PFSK-1 (cell line): ENCODE data around the gene BTBD3. TPM values are rescaled to one million over a fixed set of nuclear protein-coding genes. Genes with fewer than 3 reads are reported as not detected.

Source experiments
- FOXP2 ChIP-seq: optimal IDR thresholded peaks from 2 replicates; pipeline ENCODE3; 2011; ENCODE audit warnings: borderline replicate concordance, control low read depth, inconsistent platforms; ENCODE audit not compliant: insufficient read depth; ENCODE audit errors: extremely low read length, extremely low read depth
- POLR2AphosphoS5 ChIP-seq: IDR thresholded peaks from 2 replicates; pipeline ENCODE4 v1.6.1; 2012; ENCODE audit warnings: low read depth, mild to moderate bottlenecking, control low read depth, low read length, moderate library complexity
- REST ChIP-seq, 2 experiments: IDR thresholded peaks; 2 replicates each; pipeline versions ENCODE4 v1.6.1 to v1.8.0; 2011 to 2012; ENCODE audit warnings: low read depth in 2 of 2, low read length in 2 of 2, control low read depth in 1 of 2, inconsistent platforms in 1 of 2, mild to moderate bottlenecking in 1 of 2, moderate library complexity in 1 of 2; ENCODE audit not compliant: insufficient read depth in 1 of 2
- SIN3A ChIP-seq: IDR thresholded peaks from 2 replicates; pipeline ENCODE4 v1.6.1; 2012; ENCODE audit warnings: mild to moderate bottlenecking, low read length, moderate library complexity, borderline replicate concordance; ENCODE audit not compliant: insufficient read depth
- TAF1 ChIP-seq: IDR thresholded peaks from 2 replicates; pipeline ENCODE4 v1.6.1; 2012; ENCODE audit warnings: low read length, control low read depth, borderline replicate concordance; ENCODE audit not compliant: insufficient read depth
- polyA plus RNA-seq: library from polyadenylated mRNA; unstranded; fragments of >200 nt; gene quantifications from one replicate; pipeline ENCODE4 v1.2.1, GENCODE V29; 2012; ENCODE audit warnings: low read depth, missing spikeins; ENCODE audit not compliant: insufficient read length

The BTBD3 gene
- 11.5 TPM for polyA plus RNA-seq

DNA sequence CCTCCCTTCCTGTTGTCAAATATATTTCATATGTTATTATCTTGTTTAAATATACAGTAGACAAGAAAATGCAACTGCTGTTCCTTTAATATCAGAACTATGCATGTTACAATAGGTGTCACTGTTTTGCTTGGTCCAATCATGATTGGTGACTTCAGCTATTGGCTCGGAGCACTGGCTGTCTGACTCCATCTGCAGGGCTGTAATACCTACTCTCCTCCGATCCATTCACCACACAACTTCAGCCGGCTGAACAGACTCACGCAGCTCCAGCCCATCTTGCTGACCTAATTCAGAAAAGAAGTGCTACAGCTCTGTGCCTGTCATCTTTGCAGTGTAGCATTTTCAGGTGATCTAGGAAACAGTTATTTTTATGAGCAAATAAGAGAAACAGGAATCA lies at the start of gene BTBD3:
TSS of gene BTBD3 (plus strand) at position 231 of the 400 bp plus-strand sequence. CDS start 383 bp downstream, outside the sequence.
- TF ChIP-seq SIN3A (no peak), TAF1 (no peak), FOXP2 (no peak), POLR2AphosphoS5 (no peak)

- TF ChIP-seq SIN3A = no peak
- TF ChIP-seq FOXP2 = no peak
- no peak for TF ChIP-seq TAF1
- TF ChIP-seq REST (IDR thresholded peaks at IDR 0.05; ENCODE audit: insufficient read depth in 1 of 2, low read depth in 2 of 2, low read length in 2 of 2) = no peak
- TF ChIP-seq POLR2AphosphoS5 = no peak
Observed at GRCh38 chr20:11869641-11870040, 48.1 kb upstream of the BTBD3 start.

GRCh38 chr20:11870411-11870810 lies 47.3 kb upstream of the BTBD3 start:
- no peak for TF ChIP-seq FOXP2
- no peak for TF ChIP-seq SIN3A
- no peak for TF ChIP-seq POLR2AphosphoS5
- no peak for TF ChIP-seq REST (IDR thresholded peaks at IDR 0.05; ENCODE audit: insufficient read depth in 1 of 2, low read depth in 2 of 2, low read length in 2 of 2)
- no peak for TF ChIP-seq TAF1

DNA sequence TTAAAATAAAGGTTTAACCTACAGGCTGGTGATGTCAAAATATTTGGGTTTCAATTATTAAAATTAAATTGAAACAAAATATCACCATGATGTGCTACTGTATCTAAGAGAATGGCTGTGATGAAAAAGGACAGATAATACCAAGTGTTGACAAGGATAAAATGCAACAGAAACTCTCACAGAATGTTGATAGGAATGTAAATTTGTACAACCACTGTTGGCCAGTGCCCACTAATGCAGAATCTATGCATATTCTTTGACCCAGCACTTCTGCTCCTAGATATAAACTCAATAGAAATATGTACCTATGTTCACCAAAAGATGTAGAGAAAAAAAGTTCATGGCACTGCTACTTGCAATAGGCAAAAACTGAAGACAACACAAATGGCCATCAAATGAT lies 41.1 kb upstream of the BTBD3 start:
- TF ChIP-seq TAF1 = no peak
- TF ChIP-seq SIN3A = no peak
- no peak for TF ChIP-seq FOXP2
- no peak for TF ChIP-seq REST (IDR thresholded peaks at IDR 0.05; ENCODE audit: insufficient read depth in 1 of 2, low read depth in 2 of 2, low read length in 2 of 2)
- no peak for TF ChIP-seq POLR2AphosphoS5

- TF ChIP-seq FOXP2 = no peak
- no peak for TF ChIP-seq TAF1
- no peak for TF ChIP-seq SIN3A
- TF ChIP-seq REST (IDR thresholded peaks at IDR 0.05; ENCODE audit: insufficient read depth in 1 of 2, low read depth in 2 of 2, low read length in 2 of 2) = no peak
- TF ChIP-seq POLR2AphosphoS5 = no peak
Observed at GRCh38 chr20:11880680-11881079, 37.0 kb upstream of the BTBD3 start.
